CD14-positive monocyte (primary cell): ENCODE data around the gene ARHGAP44. TPM values are rescaled to one million over a fixed set of nuclear protein-coding genes. Genes with fewer than 3 reads are reported as not detected.

Source experiments
- DNase-seq, 3 donors: peaks; one replicate each; pipeline ENCODE4 v3.0.0-alpha.2; 2011 to 2022
- H2AFZ ChIP-seq: 2 replicates; pipeline ENCODE4 v1.6.0; 2012; ENCODE audit warnings: mild to moderate bottlenecking, low read depth, low read length, inconsistent platforms; ENCODE audit not compliant: insufficient read depth, poor library complexity, severe bottlenecking
- H3K27ac ChIP-seq, 2 donors: 1 replicate in 1 of 2; 2 replicates in 1 of 2; pipeline ENCODE4 v1.5.1; 2012 to 2013; ENCODE audit warnings: low read length in 2 of 2, control low read depth in 1 of 2, inconsistent platforms in 1 of 2, low read depth in 1 of 2, mild to moderate bottlenecking in 1 of 2
- H3K27me3 ChIP-seq, 2 donors: one replicate each; pipeline versions ENCODE4 v1.6.0 to v1.6.1; 2011 to 2013; ENCODE audit warnings: low read length in 2 of 2; ENCODE audit not compliant: control insufficient read depth in 2 of 2, insufficient read depth in 2 of 2
- H3K36me3 ChIP-seq, 2 donors: replicated peaks in 1 of 2; 1 replicate in 1 of 2; 2 replicates in 1 of 2; pipeline versions ENCODE4 v1.5.1 to v1.6.1; 2012 to 2013; ENCODE audit warnings: low read length in 2 of 2, control low read depth in 1 of 2, inconsistent platforms in 1 of 2, mild to moderate bottlenecking in 1 of 2; ENCODE audit not compliant: insufficient read depth in 2 of 2, control insufficient read depth in 1 of 2
- H3K4me1 ChIP-seq, 2 donors: 1 replicate in 1 of 2; 2 replicates in 1 of 2; pipeline versions ENCODE4 v1.5.1 to v1.6.1; 2012 to 2013; ENCODE audit warnings: low read length in 2 of 2, control low read depth in 1 of 2, inconsistent platforms in 1 of 2, mild to moderate bottlenecking in 1 of 2, moderate library complexity in 1 of 2; ENCODE audit not compliant: insufficient read depth in 2 of 2, control insufficient read depth in 1 of 2
- H3K4me2 ChIP-seq: replicated peaks from 2 replicates; pipeline ENCODE3; 2012; ENCODE audit warnings: low read length, moderate library complexity, mild to moderate bottlenecking; ENCODE audit not compliant: poor library complexity, severe bottlenecking; ENCODE audit errors: extremely low read depth
- H3K4me3 ChIP-seq, 3 experiments: fragments of 200-600 bp in 1 of 3; sonication (generic) in 1 of 3; replicated peaks in 1 of 3; 1 replicate in 2 of 3; 2 replicates in 1 of 3; pipeline ENCODE4 v1.5.1; 2011 to 2013; ENCODE audit warnings: low read length in 3 of 3, mild to moderate bottlenecking in 3 of 3, control low read depth in 2 of 3, low read depth in 2 of 3, inconsistent platforms in 1 of 3, moderate library complexity in 1 of 3
- H3K79me2 ChIP-seq: 2 replicates; pipeline ENCODE4 v1.6.0; 2012; ENCODE audit warnings: mild to moderate bottlenecking, control low read depth, inconsistent platforms, low read length, moderate library complexity; ENCODE audit not compliant: insufficient read depth
- H3K9ac ChIP-seq: 2 replicates; pipeline ENCODE4 v1.6.0; 2017; ENCODE audit warnings: low read length, mild to moderate bottlenecking; ENCODE audit not compliant: insufficient read depth, poor library complexity, severe bottlenecking
- H3K9me3 ChIP-seq, 2 donors: replicated peaks in 1 of 2; 1 replicate in 1 of 2; 2 replicates in 1 of 2; pipeline versions ENCODE4 v1.5.1 to v1.6.1; 2012 to 2013; ENCODE audit warnings: low read length in 2 of 2, control low read depth in 1 of 2; ENCODE audit not compliant: control insufficient read depth in 1 of 2, insufficient read depth in 1 of 2
- H4K20me1 ChIP-seq: 2 replicates; pipeline ENCODE4 v1.6.0; 2012; ENCODE audit warnings: mild to moderate bottlenecking, low read length, control low read depth, moderate library complexity; ENCODE audit not compliant: insufficient read depth
- H3K27ac Mint-ChIP-seq, 7 donors: one replicate each; pipeline ENCODE4 v1.8.0; 2020; ENCODE audit warnings: mild to moderate bottlenecking in 7 of 7, mixed read lengths in 7 of 7, moderate library complexity in 6 of 7, inconsistent platforms in 2 of 7
- H3K27me3 Mint-ChIP-seq, 3 donors: one replicate each; pipeline ENCODE4 v1.8.0; 2021 to 2022; ENCODE audit warnings: low read depth in 3 of 3, mild to moderate bottlenecking in 3 of 3, mixed read lengths in 3 of 3, moderate library complexity in 3 of 3, inconsistent platforms in 1 of 3
- H3K36me3 Mint-ChIP-seq, 2 donors: one replicate each; pipeline ENCODE4 v1.8.0; 2020; ENCODE audit warnings: mixed read lengths in 2 of 2, inconsistent platforms in 1 of 2, mild to moderate bottlenecking in 1 of 2
- H3K4me1 Mint-ChIP-seq: one replicate; pipeline ENCODE4 v1.8.0; 2020; ENCODE audit warnings: mild to moderate bottlenecking, mixed read lengths
- H3K4me3 Mint-ChIP-seq, 2 donors: one replicate each; pipeline ENCODE4 v1.8.0; 2020; ENCODE audit warnings: mild to moderate bottlenecking in 2 of 2, mixed read lengths in 2 of 2, moderate library complexity in 1 of 2
- H3K9me3 Mint-ChIP-seq, 7 donors: one replicate each; pipeline ENCODE4 v1.8.0; 2020 to 2022; ENCODE audit warnings: mixed read lengths in 7 of 7, mild to moderate bottlenecking in 6 of 7, moderate library complexity in 6 of 7, inconsistent platforms in 2 of 7
- CTCF ChIP-seq: fragments of 200-600 bp; IDR thresholded peaks from one replicate; pipeline ENCODE4 v1.8.0; 2022; ENCODE audit warnings: antibody characterized with exemption, mild to moderate bottlenecking
- WGBS: methylation state at CpG from one replicate; pipeline ENCODE4 v1.1.5; 2013; ENCODE audit warnings: missing lambda C conversion rate; ENCODE audit not compliant: insufficient coverage; 5-methylcytosine and 5-hydroxymethylcytosine counted together
- intact Hi-C, 2 donors: fragments of 100-400 bp; cut with micrococcal nuclease; formaldehyde crosslinking; loops; one replicate each; pipeline versions ENCODE4 v1.15.0 to v1.15.1; 2023
- polyA plus RNA-seq, 3 donors: library from polyadenylated mRNA; depleted of rRNA in 1 of 3; unstranded in 2 of 3; stranded (reverse) in 1 of 3; fragments of 300-500 nt in 2 of 3; fragments of >200 nt in 1 of 3; fragmentation: Illumina TruSeq in 2 of 3; gene quantifications; 1 replicate in 2 of 3; 2 replicates in 1 of 3; pipeline ENCODE4 v1.2.3, GENCODE V29; 2012 to 2021

Gene ARHGAP44
- polyA plus RNA-seq, 3 donors, result not detected

DNA sequence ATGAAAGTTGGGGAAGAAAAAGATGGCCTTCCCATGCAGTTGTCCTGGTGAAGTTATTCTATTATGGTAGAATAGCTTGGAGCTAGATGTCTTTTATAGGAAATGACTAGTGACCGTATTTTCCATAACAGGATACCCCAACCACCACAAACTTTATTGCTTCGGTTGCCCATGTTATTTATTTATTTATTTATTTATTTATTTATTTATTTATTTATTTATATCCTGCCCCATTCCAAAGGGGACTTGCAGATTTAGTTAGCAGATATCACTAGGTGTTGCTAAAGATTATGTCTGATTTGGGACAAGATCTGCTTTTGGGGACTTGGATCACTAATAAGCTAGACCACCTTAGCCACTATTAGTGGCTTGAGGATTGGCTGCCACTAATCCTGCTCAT lies 68.3 kb downstream of the ARHGAP44 start:
- no peak for TF ChIP-seq CTCF
- WGBS, result no CpG with 5 or more reads among the region's 2 CpGs
- H4K20me1 ChIP-seq, result no peaks in the 10 kb centered on the region

DNA sequence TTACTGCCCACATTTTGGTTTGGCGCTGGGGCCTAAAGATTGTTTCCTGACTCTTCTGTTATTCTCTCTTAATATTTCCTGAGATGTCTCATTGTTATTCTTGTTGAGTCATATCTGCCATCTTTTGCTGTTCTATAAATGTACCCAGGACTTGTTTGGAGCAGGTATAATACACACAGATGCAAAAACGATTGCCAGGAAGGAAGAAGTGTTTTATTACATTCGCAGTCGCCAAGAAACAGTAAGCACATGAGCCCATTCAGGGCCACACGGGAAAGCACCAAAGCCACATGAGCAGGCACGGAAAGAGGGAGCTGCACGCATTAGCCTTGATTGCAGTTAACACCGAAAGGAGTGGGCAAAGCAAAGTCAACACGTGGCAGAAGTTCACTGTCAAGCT lies 70.2 kb downstream of the ARHGAP44 start:
- H3K9ac ChIP-seq, result no peak overlapping the region
- H3K9me3 ChIP-seq, result peaks cover 35 to 46% of the 10 kb centered on the region in 2 donors
- H3K79me2 ChIP-seq, result no peaks in the 10 kb centered on the region
- H3K4me3 ChIP-seq, result no peak overlapping the region
- no peak overlapping the region for H3K4me2 ChIP-seq
- intact Hi-C loops, result no loop called here
- TF ChIP-seq CTCF, result no peak
- no peak overlapping the region for H2AFZ ChIP-seq
- H3K36me3 ChIP-seq, result no peaks in the 10 kb centered on the region
- Mint-ChIP-seq H3K4me1 (no peaks in the 10 kb centered on the region), H3K9me3 (peaks cover 4 to 37% (median 22%) of the 10 kb centered on the region in 7 donors), H3K27ac (no peak overlapping the region), H3K4me3 (no peak overlapping the region), H3K27me3 (no peaks in the 10 kb centered on the region), H3K36me3 (no peaks in the 10 kb centered on the region)
- no peak overlapping the region for H3K27ac ChIP-seq
- WGBS, result 89% methylated on average over 7 of the region's 9 CpGs
- no peak for DNase-seq
- H4K20me1 ChIP-seq, result no peaks in the 10 kb centered on the region
- H3K4me1 ChIP-seq, result no peaks in the 10 kb centered on the region
- H3K27me3 ChIP-seq, result no peaks in the 10 kb centered on the region

More for the DNA sequence above, 68.3 kb downstream of the ARHGAP44 start:
- Mint-ChIP-seq H3K9me3 (peaks cover 10 to 43% (median 30%) of the 10 kb centered on the region in 7 donors), H3K36me3 (no peaks in the 10 kb centered on the region), H3K4me3 (no peak overlapping the region), H3K27me3 (no peaks in the 10 kb centered on the region), H3K27ac (no peak overlapping the region), H3K4me1 (no peaks in the 10 kb centered on the region)
- Histone ChIP-seq H3K27me3 (no peaks in the 10 kb centered on the region), H3K4me3 (no peak overlapping the region), H3K9ac (no peak overlapping the region), H3K27ac (no peak overlapping the region), H3K79me2 (no peaks in the 10 kb centered on the region), H3K4me2 (no peak overlapping the region), H3K9me3 (peaks cover 44 to 59% of the 10 kb centered on the region in 2 donors), H3K4me1 (no peaks in the 10 kb centered on the region), H2AFZ (no peak overlapping the region), H3K36me3 (no peaks in the 10 kb centered on the region)
- intact Hi-C loops, result no loop called here
- no peak for DNase-seq
